ENCODE data around the gene ENTPD2. TPM values are rescaled to one million over a fixed set of nuclear protein-coding genes. Genes with fewer than 3 reads are reported as not detected.

Gene ENTPD2
- total RNA-seq, 2 donors from 2014 or later = 0.41 to 0.67 TPM

GRCh38 chr9:137019891-137020683, 33.8 kb downstream of the ENTPD2 start:
- no peaks in the 10 kb centered on the region for H3K9me3 ChIP-seq
- no peak overlapping the region for H3K4me3 ChIP-seq
- H3K27me3 ChIP-seq = no peaks in the 10 kb centered on the region
- H3K4me1 ChIP-seq = no peaks in the 10 kb centered on the region
- no peak for DNase-seq (ENCODE audit: low spot score)
- H3K27ac ChIP-seq = no peak overlapping the region
- TF ChIP-seq CTCF (IDR thresholded peaks at IDR 0.05) = no peak
- H3K36me3 ChIP-seq = peaks cover 28% of the 10 kb centered on the region

GRCh38 chr9:137018761-137019559, 34.9 kb downstream of the ENTPD2 start:
- H3K4me1 ChIP-seq = no peaks in the 10 kb centered on the region
- no peaks in the 10 kb centered on the region for H3K9me3 ChIP-seq
- H3K27me3 ChIP-seq = no peaks in the 10 kb centered on the region
- DNase-seq (ENCODE audit: low spot score) = no peak
- peaks cover 29% of the 10 kb centered on the region for H3K36me3 ChIP-seq
- H3K27ac ChIP-seq = no peak overlapping the region
- no peak overlapping the region for H3K4me3 ChIP-seq
- no peak for TF ChIP-seq CTCF (IDR thresholded peaks at IDR 0.05)

GRCh38 chr9:137017791-137018497, 35.9 kb downstream of the ENTPD2 start:
- Histone ChIP-seq H3K27me3 (no peaks in the 10 kb centered on the region), H3K9me3 (no peaks in the 10 kb centered on the region), H3K27ac (no peak overlapping the region), H3K36me3 (peaks cover 29% of the 10 kb centered on the region), H3K4me3 (no peak overlapping the region), H3K4me1 (no peaks in the 10 kb centered on the region)
- DNase-seq (ENCODE audit: low spot score) = no peak
- no peak for TF ChIP-seq CTCF (IDR thresholded peaks at IDR 0.05)

- no peak for DNase-seq (ENCODE audit: low spot score)
- H3K36me3 ChIP-seq = peaks cover 34% of the 10 kb centered on the region
These were observed 36.8 kb downstream of the ENTPD2 start for GRCh38 chr9:137017071-137017470.

GRCh38 chr9:137016436-137016835, 37.4 kb downstream of the ENTPD2 start:
- Histone ChIP-seq H3K9me3 (no peaks in the 10 kb centered on the region), H3K27me3 (no peaks in the 10 kb centered on the region), H3K4me3 (no peak overlapping the region), H3K36me3 (peaks cover 40% of the 10 kb centered on the region), H3K27ac (no peak overlapping the region), H3K4me1 (no peaks in the 10 kb centered on the region)
- TF ChIP-seq CTCF (IDR thresholded peaks at IDR 0.05) = no peak
- no peak for DNase-seq (ENCODE audit: low spot score)

More at GRCh38 chr9:137017071-137017470, 36.8 kb downstream of the ENTPD2 start:
- H3K4me1 ChIP-seq = no peaks in the 10 kb centered on the region
- H3K27me3 ChIP-seq = no peaks in the 10 kb centered on the region
- H3K27ac ChIP-seq = no peak overlapping the region
- no peak overlapping the region for H3K4me3 ChIP-seq
- H3K9me3 ChIP-seq = no peaks in the 10 kb centered on the region
- TF ChIP-seq CTCF (IDR thresholded peaks at IDR 0.05) = no peak

All from right atrium auricular region (tissue), 2 donors.